ENCODE measurements around the gene SLC35A3. TPM values are rescaled to one million over a fixed set of nuclear protein-coding genes. Genes with fewer than 3 reads are reported as not detected.

SLC35A3 gene
- total RNA-seq, 4 donors from 2014 or later, result 17.1 to 37.8 (median 23.2) TPM

DNA sequence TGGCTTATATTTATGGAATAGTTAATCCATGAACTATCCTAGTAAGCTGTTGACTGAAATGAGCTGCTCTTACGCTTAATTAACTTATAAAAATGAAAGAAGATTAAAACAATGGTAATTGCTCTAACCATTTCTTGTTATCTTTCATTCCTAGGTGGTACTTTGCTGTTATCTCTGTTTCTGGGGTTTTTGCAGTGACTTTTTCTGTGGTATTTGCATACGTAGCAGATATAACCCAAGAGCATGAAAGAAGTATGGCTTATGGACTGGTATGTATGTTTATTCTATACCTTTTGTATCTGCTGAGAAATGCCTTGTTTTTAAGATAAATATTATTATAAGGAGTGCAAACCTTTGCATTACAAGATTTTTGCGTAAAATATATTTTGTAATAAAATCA, 91.9 kb downstream of the SLC35A3 start:
- WGBS, 2 donors (ENCODE audit: low coverage in 1 of 2), result 88 to 95% methylated on average over 3 of the region's 3 CpGs
- no peak overlapping the region for H3K4me3 ChIP-seq
- no peak overlapping the region for H3K27ac ChIP-seq
- no peak for TF ChIP-seq EP300 (IDR thresholded peaks at IDR 0.05)
- TF ChIP-seq POLR2AphosphoS5 (IDR thresholded peaks at IDR 0.05), result no peak
- no peak for TF ChIP-seq POLR2A (IDR thresholded peaks at IDR 0.05)
- TF ChIP-seq, protein P1, sequence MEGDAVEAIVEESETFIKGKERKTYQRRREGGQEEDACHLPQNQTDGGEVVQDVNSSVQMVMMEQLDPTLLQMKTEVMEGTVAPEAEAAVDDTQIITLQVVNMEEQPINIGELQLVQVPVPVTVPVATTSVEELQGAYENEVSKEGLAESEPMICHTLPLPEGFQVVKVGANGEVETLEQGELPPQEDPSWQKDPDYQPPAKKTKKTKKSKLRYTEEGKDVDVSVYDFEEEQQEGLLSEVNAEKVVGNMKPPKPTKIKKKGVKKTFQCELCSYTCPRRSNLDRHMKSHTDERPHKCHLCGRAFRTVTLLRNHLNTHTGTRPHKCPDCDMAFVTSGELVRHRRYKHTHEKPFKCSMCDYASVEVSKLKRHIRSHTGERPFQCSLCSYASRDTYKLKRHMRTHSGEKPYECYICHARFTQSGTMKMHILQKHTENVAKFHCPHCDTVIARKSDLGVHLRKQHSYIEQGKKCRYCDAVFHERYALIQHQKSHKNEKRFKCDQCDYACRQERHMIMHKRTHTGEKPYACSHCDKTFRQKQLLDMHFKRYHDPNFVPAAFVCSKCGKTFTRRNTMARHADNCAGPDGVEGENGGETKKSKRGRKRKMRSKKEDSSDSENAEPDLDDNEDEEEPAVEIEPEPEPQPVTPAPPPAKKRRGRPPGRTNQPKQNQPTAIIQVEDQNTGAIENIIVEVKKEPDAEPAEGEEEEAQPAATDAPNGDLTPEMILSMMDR (IDR thresholded peaks at IDR 0.05), result no peak
- peaks cover 0 to 15% (median 0%) of the 10 kb centered on the region in 3 donors for H3K4me1 ChIP-seq
- no peaks in the 10 kb centered on the region for H3K27me3 ChIP-seq
- H3K36me3 ChIP-seq, result peaks cover 9 to 85% of the 10 kb centered on the region in 2 donors
- ATAC-seq, result no peak
- H3K9me3 ChIP-seq, result no peaks in the 10 kb centered on the region

DNA sequence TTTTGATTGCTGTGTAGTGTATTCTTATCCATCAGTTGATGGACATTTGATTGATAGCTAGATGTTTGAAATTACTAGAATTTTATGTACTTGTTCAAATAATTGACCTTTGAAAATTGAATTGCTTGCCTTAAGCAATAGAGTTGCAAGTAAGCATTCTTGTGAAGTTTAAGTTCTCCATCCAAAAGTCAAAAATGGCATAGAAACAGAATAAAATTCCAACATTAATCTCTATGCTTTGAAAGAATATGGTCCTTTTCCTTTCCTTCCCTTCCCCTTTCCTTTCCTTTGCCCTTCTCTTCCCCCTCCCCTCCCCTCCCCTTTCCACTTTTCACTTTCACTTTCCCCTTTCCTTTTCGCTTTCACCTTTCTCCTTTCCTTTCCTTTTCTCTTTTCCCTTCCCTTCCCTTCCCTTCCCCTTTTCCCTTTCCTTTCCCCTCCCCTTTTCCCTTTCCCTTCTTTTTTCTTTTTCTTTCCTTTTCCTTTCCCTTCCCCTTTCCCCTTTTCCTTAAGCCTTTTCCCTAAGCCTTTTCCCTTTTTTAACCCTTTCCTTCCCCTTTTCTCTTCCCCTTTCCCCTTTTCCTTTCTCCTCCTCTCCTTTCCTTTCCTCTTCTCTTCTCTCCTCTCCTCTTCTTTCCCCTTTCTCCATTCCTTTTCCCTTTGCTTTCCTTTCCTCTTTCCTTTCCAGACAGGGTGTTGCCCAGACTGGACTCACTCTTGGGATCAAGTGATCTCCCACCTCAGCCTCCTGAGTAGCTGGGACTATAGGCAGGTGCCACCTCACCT, 95.6 kb downstream of the SLC35A3 start:
- H3K27me3 ChIP-seq, result no peaks in the 10 kb centered on the region
- ATAC-seq, result no peak
- peaks cover 9 to 92% of the 10 kb centered on the region in 2 donors for H3K36me3 ChIP-seq
- H3K4me1 ChIP-seq, result peaks cover 0 to 15% (median 0%) of the 10 kb centered on the region in 3 donors
- no peaks in the 10 kb centered on the region for H3K9me3 ChIP-seq
- H3K27ac ChIP-seq, result no peak overlapping the region
- TF ChIP-seq, protein P1 (IDR thresholded peaks at IDR 0.05), result no peak
- TF ChIP-seq POLR2AphosphoS5 (IDR thresholded peaks at IDR 0.05) (no peak), EP300 (IDR thresholded peaks at IDR 0.05) (no peak), POLR2A (IDR thresholded peaks at IDR 0.05) (no peak)
- 83 to 89% methylated on average over 1 of the region's 1 CpG for WGBS, 2 donors (ENCODE audit: low coverage in 1 of 2)
- H3K4me3 ChIP-seq, result no peak overlapping the region

DNA sequence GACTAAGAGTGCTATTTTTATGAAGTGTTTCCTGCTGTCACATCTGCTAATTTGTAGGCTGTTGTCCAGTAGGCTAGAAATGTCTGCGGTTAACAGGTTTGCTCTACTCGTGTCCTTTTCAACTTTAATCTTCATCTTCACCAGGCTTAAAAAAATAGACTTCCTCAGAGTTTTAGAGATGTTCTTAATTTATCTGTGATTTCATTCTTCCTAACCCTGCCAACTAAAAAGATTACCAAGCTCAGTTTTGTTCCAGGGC, 96.1 kb downstream of the SLC35A3 start:
- Histone ChIP-seq H3K27me3 (no peaks in the 10 kb centered on the region), H3K27ac (no peak overlapping the region), H3K9me3 (no peaks in the 10 kb centered on the region), H3K4me3 (no peak overlapping the region), H3K4me1 (peaks cover 0 to 15% (median 0%) of the 10 kb centered on the region in 3 donors), H3K36me3 (peaks cover 9 to 92% of the 10 kb centered on the region in 2 donors)
- no peak for ATAC-seq
- TF ChIP-seq EP300 (IDR thresholded peaks at IDR 0.05) (no peak), POLR2AphosphoS5 (IDR thresholded peaks at IDR 0.05) (no peak), POLR2A (IDR thresholded peaks at IDR 0.05) (no peak)
- TF ChIP-seq, protein P1 (IDR thresholded peaks at IDR 0.05), result no peak
- WGBS, 2 donors (ENCODE audit: low coverage in 1 of 2), result 72% methylated on average over 2 of the region's 2 CpGs; no CpG with 5 or more reads in 1 of the 2 donors

DNA sequence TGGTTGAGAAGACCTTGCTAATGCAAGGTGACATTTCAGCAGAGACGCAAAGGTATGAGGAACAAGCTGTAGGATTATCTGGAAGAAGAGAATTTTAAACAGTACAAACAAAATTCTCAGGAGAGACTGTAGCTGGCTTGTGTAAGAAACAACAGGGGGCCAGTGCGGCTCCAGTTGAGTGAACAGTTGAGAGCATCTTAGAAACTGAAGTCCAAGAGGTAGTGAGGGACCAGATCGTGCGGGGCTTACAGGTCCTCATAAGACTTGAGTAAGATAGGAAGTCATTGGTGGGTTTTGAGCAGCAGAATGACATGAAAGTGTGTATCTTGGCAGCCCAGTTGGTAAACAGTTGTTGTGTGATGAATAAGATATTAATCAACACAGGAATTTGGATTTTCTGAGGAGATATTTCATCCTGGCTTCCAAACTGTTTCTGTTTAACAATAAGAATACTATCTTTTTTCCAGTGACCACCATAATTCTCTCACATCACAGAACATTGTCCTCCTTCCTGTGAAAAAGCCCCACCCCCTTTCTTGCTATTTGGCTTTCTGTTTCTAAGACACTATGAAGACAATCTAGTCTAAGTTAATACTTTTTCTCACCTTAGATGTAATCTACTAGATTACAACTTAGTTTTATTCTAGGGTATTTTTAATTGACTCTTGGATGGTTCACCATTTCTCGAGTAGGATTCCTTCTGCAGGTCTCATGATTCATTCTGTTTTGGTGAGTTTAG, 100.6 kb downstream of the SLC35A3 start:
- Histone ChIP-seq H3K4me3 (no peak overlapping the region), H3K9me3 (no peaks in the 10 kb centered on the region), H3K36me3 (peaks cover 2 to 92% of the 10 kb centered on the region in 2 donors), H3K27me3 (no peaks in the 10 kb centered on the region), H3K4me1 (peaks cover 0 to 5% (median 0%) of the 10 kb centered on the region in 3 donors), H3K27ac (no peak overlapping the region)
- no peak for TF ChIP-seq EP300 (IDR thresholded peaks at IDR 0.05)
- no peak for TF ChIP-seq POLR2AphosphoS5 (IDR thresholded peaks at IDR 0.05)
- TF ChIP-seq, protein P1 (IDR thresholded peaks at IDR 0.05), result no peak
- TF ChIP-seq POLR2A (IDR thresholded peaks at IDR 0.05), result no peak
- ATAC-seq, result no peak
- 97 to 100% methylated on average over 5 of the region's 5 CpGs for WGBS, 2 donors (ENCODE audit: low coverage in 1 of 2)

Measured in gastroesophageal sphincter (tissue), 4 donors.